HFF-Myc (cell line): ENCODE results near the gene CACFD1.

Source experiments
- DNase-seq: peaks from one replicate; pipeline ENCODE4 v3.0.0-alpha.2; 2011; ENCODE audit warnings: low read depth; ENCODE audit errors: extremely low read depth
- H3K4me3 ChIP-seq: replicated peaks from 2 replicates; pipeline ENCODE4 v1.5.1; 2011; ENCODE audit warnings: low read depth, mild to moderate bottlenecking, control low read depth, low read length
- TF ChIP-seq, protein P1 (sequence below): IDR thresholded peaks from 2 replicates; pipeline ENCODE4 v1.5.1; 2012; ENCODE audit warnings: mild to moderate bottlenecking, low read depth, low read length, control low read depth; ENCODE audit errors: missing control alignments

Gene CACFD1

DNA sequence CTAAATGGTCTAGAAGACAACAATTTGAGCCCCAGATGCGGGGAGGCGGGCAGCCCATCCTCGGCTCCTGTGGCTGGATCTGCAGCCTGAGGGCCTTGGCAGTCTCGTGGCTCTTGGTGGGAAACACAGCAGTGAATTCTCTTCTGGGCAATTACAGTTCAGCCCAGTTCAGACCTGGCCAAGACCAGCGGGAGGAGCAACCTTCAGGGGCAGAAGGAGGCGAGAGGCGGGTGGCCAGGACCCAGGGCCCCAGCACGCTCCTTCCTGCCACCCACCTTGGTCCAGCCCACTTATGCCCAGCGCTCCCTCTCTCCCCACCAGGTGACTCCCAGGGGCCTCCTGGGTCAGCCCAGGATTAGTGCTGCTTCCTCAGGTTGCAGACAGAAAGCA lies 57.2 kb downstream of the CACFD1 start:
- TF ChIP-seq, protein P1, sequence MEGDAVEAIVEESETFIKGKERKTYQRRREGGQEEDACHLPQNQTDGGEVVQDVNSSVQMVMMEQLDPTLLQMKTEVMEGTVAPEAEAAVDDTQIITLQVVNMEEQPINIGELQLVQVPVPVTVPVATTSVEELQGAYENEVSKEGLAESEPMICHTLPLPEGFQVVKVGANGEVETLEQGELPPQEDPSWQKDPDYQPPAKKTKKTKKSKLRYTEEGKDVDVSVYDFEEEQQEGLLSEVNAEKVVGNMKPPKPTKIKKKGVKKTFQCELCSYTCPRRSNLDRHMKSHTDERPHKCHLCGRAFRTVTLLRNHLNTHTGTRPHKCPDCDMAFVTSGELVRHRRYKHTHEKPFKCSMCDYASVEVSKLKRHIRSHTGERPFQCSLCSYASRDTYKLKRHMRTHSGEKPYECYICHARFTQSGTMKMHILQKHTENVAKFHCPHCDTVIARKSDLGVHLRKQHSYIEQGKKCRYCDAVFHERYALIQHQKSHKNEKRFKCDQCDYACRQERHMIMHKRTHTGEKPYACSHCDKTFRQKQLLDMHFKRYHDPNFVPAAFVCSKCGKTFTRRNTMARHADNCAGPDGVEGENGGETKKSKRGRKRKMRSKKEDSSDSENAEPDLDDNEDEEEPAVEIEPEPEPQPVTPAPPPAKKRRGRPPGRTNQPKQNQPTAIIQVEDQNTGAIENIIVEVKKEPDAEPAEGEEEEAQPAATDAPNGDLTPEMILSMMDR, result no peak
- no peak for DNase-seq

DNA sequence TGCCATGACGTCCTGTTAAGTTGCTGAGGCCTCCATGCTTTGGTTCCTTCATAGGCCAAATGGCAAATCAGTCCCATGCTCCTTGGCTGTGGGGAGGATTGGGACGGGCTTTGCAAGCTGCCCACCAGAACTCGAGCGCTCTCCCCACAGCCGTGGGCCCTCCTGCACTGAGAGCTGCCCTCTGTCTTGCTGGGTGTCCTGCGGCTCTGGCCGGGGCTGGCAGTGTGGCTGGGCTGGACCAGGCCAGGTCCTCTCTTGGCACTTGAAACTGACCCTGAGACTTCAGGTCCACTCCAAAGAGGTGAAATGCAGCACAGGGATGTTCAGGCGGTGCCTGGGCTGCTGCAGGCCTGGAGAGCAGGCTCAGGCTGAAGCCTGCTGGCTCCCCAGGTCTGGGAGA lies 57.9 kb downstream of the CACFD1 start:
- DNase-seq, result no peak
- H3K4me3 ChIP-seq, result no peak overlapping the region
- TF ChIP-seq, protein P1, result no peak

More for the DNA sequence above, 57.2 kb downstream of the CACFD1 start:
- H3K4me3 ChIP-seq, result no peak overlapping the region

DNA sequence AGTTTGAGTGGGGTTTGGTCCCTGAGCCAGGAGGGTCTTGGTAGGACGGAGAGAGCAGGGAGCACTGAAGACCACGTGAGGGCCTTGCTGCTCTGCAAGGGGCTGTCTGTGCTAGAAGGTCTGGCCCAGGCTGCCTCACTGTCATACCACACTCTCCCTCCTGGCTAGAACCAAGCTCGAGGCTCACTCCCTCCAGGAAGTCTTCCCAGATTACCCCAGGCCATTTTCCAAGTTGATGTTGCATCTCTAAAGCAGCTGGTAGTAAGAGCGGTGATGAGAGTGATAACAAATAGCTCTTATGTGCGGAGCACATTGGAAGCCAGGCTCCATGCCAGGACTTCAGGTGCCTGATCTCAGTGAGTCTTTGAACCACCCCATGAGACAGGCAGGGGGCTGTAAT lies 58.4 kb downstream of the CACFD1 start:
- no peak overlapping the region for H3K4me3 ChIP-seq
- no peak for DNase-seq
- TF ChIP-seq, protein P1, result no peak

DNA sequence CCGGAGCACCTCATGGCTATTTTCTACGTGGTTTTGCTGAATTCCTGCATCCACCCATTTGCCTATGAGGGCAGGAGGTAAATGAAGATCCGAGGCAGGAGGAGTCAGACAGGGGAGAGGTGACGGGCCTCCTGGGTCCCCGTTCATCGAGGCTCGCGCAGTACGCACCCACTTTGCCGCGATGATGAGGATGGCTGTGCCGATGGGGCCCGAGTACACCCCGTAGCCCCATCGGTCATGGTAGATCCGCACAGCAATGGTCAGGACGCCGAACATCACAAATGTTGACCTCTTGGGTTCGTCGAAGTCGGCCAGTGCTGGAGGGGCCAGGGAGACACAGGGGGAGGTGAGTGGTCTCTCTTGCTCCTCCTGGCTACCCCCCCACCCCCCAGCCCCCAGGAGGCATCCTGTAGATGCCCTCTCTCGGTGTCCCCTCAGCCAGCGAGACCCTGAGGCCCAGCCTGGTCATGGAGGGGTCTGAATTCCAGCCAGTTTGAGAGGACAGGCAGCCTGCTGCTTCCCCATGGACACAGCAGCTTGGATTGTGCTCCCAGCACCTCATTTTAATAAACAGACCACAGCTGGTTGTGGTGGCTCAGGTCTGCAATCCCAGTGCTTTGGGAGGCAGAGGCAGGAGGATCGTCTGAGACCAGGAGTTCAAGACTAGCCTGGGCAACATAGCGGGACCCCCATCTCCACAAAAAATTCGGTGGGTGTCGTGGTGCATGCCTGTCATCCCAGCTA lies 59.1 kb downstream of the CACFD1 start:
- DNase-seq, result no peak
- H3K4me3 ChIP-seq, result no peak overlapping the region
- TF ChIP-seq, protein P1, result no peak

DNA sequence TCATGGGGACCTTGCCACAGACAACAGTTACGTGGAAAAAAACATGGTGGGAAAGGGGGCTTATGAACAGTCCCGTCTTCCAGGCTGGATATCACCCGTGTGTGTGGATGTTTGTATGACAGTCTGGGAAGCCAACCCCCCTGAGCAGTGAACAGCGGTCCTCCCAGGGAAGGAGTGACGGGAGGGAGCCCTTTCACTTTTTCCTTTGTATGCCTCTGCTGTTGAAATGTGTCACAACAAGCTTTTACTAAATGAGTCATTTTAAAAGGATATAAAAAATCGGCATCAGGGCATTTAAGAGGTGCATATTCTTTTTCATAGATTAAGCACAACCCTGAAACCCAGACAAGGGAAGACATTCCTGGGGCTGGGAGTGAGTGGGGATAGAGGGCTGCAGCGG lies 59.9 kb downstream of the CACFD1 start:
- DNase-seq, result no peak
- no peak overlapping the region for H3K4me3 ChIP-seq
- TF ChIP-seq, protein P1, result no peak

DNA sequence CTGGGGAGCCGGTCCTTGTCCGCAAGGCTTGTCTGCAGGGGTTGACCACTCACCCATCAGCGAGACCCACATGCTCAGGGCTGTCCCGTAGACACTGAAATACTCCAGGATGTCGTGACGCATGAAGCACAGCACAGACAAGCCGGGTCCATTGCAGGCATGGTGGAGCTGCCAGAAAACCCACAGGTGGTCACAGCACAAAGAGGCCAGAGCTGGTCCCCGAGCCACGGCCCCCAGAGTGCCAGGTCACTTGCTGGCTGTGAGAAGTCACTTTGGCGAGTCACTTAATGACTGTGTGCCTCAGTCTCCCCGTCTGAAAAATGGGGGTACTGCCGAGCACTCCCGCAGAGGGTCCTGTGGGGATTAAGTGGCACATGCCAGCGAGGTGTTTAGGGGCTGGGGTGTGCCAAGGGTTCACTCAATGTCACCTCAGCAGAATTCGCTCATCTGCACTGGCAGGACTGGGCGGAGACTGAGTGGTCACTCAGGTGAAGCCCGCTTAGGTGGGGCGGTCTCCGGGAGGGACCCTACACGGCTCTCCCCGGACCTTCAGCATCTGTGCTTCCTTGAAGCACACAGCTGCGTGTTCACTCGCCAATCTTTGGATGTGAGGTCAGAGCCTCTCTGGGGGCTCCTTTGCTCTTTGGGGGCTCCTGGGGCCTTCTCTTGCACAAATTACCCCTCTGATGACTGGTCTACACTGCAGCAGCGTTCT lies 60.5 kb downstream of the CACFD1 start:
- no peak for DNase-seq
- no peak overlapping the region for H3K4me3 ChIP-seq
- TF ChIP-seq, protein P1, result no peak
